SW 1271 (cell line): ENCODE measurements around the gene CERS6.

ENCODE experiments used
- DNase-seq, 2 experiments: peaks; one replicate each; lab custom pipeline; 2025; lab: John Stamatoyannopoulos, UW

CERS6 gene

DNA sequence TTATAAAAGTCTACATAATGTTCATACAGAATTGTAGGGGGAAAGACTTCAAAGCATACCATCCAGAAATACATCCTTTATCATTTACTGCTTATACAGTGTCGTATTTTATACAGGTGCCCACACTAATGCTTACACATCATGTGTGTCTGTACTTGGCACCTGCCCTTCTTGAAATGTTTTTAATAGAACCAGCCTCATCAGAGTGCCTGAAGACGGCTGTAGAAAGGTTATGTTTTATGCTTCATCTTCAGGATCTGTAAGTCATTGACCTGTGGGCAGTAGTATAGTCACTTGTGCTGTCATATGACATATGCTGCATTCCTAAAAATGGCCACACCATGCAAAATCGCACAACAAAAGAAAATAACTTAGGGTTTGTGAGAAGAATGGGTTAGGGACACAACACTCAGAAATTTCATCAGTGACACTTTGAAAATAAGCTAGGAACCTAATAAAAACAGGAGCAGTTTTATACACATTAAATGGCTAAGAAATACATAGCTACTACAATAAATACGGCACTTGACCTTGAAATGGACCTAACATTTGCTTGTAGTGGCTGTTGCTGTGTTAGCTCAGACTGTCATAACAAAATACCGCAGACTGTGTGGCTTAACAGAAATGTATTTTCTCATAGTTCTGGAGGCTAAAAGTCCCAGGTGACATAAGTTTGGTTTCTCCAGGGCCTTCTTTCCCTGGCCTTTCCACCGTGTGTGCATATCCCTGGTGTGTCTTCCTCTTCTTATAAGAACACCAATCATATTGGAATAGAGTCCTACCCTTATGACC, 112.6 kb downstream of the CERS6 start:
- no peak for DNase-seq

DNA sequence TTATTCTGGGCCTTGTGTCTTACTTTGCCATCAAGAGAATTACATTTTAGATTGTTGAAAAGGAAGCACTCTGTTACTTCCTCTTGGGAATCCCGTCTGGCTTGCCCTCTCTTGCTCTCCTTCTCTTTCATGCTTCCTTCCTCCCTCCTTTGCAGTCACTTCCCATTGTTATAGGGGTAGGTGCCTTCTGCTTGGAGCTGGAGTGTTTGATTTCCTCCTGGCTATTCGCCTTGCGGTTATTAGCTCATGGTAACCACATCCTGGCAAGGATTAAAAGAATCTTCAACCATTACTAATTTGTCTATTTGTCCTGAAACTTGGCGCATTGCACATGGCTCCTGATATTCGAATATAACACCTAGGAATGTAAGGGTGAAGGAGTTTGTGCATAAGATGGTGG, 115.0 kb downstream of the CERS6 start:
- DNase-seq, result no peak

DNA sequence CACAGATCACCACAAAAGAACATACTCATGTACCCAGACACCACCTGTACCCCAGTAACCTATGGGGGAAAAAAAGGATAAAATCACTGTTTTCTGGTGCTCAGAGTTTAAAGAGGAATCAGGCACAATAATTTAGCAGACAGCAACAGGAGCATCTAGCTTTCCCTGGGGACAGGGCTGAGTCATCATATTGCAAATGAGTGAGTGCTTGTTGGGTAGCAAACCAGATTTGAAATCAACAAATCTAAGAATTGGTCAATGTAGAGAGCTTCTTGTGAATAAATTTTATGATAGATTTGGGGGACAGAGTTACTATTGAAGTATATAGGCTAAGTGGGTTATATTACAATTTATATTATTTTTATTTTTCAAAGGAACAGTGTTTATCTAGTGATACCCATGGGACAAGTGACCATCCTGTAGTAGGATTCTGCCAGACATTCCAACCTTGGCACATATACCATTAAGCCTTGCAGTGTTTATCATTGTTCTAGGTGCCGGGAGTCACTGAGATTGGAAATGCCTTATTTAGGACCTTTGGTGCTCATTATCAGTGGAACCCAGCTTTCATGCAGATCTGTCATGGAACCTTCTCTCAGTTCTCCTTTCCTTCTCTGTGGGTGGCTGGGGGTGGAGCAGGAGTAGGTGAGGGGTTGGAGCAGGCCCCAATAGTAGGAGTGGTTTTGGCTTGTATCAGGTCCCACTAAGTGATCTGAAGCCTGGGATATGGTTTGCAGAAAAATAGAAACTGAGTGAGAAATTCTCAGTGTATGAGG, 117.2 kb downstream of the CERS6 start:
- no peak for DNase-seq

DNA sequence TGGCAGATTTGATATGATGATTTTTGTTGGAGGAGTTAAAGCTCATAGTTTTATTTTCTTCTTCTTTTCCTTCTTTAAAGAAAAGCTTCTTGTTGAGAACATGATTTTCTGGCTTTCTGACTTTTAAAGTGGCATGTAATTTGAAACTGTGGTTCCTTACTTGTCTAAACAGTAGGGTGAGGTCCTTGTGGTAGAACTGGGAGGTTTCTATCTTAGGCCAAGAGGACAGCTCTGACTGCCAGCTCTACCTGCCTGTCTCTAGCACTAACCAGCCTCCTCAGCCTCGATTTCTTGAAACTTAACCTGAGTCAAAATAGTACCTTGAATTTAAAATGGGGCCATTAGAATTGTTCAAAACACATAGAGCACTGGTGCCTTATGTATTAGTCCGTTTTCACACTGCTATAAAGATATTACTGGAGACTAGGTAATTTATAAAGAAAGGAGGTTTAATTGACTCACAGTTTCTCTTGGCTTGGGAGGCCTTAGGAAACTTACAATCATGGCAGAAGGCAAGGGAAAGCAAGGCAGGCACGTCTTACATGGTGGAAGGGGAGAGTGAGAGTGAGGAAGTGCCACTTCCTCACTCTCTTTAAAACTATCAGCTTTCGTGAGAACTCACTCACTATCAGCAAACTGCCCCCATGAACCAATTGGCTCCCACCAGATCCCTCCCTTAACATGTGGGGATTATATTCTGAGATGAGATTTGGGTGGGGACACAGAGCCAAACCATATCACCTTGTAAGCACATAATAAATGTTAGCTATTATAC, 119.0 kb downstream of the CERS6 start:
- DNase-seq, result no peak

DNA sequence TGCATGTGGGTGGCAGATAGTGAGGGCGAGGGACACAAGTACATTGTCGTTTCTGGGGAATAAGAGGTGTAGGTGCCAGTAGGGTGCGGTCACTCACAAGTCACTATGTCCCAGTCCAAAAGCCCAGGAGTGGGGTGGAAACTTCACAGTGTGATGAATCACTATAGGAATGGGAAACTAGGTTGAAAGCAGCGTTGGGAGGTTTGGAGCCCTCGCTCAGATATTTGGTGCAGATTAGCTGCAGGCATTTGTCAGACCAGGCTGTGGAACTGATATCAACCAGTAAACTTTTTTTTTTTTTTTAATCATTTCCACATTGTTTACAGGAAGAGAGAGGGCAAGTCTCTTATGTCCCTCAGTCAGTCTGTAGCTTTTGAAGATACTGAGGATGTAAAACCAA, 121.8 kb downstream of the CERS6 start:
- DNase-seq, result no peak

DNA sequence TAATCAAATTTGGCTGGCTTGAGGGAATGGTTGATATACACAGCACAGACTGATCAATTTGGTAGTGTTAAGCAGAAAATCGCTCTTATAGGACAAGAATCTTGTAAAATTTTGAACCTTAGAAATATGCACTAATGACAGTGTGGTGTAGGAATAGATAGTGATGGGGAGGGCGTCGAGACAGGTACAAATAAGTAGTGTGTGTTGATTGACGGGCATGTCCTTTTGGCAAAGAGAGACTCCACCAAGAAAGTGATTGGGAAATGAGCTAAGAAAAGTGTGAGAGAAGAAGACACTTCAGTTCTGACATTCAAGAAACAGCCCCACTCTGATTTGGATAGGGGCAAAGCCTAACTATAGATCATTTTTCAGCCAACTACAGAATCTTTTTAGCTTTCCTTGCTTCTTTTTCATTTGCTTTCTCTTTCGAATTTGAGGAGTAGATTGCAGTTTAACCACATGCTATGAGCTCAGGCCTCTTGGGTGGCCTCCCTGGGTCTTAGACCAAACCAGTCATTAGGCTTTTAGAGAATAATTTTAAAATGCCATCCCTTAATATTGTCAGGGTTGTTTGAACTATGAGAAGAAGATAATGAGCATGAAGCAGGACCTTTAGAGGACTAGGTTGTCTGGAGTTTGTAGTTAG, 127.1 kb downstream of the CERS6 start:
- DNase-seq, result no peak

DNA sequence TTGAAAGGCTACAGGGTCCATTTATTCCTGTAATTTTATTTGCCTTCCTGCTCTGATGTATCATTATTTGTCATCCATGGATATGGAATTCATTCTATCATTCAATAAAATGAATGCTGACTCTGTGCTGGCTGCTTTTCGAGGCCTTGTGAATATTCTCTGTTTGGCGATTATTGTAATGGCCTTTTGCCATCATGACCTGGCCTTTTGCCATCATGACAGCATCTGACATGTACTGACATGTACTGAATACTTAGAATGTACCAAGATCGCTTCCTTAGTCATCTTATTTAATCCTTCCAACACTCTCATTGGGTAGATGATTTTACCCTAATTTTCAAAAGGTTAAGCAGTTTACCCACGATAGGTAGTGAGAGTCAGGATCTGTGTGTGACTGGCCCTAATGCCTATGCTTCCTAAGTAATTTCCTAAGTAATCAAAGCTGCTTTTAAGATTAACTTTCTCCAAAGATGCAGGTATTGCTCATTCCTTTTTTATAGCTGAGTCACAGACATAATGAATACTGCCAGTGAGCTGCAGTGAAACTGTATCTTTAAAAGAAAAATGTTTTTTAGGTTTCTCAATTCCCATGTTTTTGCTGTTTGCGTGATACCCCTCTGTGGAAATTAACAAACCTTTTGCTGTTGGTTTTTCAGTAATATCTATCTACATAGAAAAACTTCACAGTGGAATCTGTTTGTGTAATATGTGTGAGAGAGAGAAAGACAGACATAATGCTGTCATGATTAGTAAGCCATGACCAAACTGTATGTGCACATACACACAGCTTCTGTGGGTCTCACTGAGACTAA, 127.8 kb downstream of the CERS6 start:
- no peak for DNase-seq

DNA sequence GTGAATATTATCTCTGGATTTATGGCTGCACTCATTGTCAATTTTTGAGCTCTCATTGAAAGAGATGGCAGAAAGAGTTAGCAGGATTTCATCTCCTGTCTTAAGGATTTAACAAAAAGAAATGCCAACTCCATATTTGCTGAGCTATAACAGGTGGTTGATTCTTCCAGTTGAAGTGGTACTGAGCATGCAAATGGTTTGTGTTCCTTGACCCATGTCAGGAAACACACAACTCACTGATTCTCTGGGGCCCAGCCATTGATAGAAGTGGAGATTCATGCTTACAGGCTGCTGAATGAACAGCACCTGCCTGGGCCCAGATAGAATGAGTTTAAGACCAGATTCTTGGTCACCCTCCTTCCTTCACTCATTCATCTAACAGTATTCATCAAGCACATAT, 128.8 kb downstream of the CERS6 start:
- no peak for DNase-seq

DNA sequence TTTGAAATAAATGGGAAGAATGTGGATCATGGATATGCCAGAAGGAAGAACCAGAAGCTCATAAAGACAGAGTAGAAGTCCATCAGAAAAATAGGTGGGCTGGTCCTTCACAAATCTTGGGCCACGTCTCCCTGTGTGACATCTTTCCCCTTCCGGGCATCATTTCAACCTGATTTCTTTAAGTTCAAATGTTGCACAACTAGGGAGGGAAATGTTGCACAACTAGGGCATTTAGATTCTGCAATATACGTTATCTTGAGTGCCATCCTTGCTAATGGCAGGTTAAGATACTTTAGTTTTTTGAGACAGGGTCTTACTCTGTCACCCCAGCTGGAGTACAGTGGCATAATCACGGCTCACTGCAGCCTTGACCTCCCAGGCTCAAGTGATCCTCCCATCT, 129.6 kb downstream of the CERS6 start:
- no peak for DNase-seq

DNA sequence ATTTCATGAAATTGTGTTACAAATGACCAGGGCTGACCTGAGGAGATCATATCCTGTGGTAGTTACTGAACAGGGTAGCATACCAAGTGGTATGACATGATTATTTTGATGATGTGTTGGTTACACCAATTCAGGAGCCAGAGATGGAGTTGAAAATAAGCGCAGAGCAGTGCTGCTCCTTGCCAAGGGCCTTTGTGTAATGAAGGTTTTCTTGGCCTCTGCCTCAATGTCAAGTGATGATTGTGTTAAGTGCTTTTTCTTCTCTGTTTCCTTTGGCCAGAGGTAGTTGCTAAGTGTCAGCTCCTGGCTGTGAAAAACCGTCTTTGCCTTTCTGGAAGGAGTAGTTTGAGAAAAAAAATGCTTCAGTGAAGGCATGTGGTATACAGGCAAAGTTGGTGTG, 131.2 kb downstream of the CERS6 start:
- DNase-seq, result no peak

DNA sequence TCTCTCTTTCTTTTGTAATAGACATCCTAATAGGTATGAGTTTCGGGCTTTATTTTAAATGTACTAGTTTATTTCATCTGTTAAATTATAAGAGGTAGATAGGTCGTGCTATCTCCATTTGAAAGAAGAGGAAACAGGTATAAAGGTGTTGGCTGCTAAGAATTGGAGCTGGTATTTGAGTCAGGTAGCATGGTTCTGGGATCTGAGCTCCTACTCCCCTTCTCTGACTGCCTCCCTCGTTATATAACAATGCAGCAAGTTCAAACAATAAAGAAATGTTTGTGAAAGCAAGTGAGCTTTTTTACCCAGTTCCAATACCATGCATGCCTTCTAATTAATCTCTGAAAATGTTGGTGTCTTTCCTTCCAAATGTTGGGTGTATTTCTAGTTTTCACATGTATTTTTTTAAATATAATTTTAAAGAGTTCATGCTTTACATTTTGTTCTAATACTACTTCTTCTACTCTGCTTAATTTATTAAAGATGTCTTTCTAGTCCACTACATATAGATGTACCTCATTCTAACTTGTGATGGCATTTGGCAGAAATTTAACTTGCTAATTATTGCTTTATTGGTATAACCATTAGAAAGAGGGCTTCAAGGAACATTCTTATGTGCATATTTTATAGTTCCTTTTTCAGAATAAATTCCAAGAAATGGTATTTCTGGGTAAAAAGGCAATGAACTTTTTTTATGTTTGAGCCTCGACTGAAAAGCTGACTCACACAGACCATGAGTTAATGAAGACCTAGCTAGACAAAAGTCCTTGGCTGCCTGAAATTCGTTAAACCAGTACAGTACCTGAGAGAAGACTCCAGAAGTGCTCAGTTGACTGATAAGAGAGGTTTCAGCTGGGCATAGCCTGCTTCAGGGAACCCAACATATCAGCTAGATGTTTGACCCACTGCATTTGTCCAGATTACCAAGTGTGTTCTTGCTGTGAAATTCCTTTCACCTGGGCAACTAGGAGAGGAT, 133.5 kb downstream of the CERS6 start:
- no peak for DNase-seq

DNA sequence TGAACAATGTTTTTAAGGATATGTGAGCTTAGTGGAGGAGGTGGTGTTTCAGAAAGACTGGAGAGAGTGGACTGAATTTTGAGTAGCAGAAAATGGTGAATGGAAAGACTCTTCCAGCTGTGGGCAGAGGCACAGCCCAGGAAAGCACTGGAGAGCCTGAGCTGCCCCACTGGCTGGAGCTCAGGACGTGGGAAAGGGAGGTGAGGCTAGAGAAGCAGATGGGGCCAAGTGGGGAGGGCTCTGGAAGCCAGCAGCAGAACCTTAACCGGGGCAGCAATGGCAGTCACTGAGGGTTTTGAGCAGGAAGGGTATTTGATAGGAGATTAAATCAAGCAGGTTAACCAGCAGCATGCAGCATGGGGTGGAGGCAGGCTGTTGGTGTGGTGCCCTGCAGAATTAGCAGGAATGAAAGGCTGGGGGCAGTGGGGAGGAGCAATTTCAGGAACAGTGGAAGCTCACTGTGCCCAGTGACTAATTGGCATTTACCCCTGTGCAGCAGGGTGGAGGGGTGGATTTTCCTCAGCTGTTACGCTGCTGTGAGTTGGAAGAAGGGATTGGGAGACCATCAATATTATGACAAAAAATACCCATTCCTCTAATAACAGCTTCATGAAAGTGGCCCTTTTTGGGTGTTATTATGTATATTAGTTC, 136.2 kb downstream of the CERS6 start:
- DNase-seq, result no peak

DNA sequence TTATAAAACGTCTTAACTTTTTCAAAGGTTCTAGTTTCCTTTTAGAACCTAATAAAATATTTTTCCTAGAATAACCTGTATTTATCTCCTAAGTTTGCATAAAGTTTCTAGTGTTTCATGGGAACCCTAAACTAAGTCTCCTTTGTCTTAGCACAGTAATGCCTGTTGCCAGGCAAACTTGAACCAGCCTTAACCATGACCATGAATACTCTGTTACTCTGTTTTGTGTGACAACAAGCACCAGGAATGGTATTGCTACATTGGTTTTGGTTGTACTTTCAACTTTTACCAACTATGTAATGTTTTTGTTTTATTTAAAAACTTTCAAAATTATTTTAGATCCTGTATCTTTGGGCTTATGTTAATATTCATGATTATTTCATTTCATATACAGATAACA, 137.6 kb downstream of the CERS6 start:
- no peak for DNase-seq

DNA sequence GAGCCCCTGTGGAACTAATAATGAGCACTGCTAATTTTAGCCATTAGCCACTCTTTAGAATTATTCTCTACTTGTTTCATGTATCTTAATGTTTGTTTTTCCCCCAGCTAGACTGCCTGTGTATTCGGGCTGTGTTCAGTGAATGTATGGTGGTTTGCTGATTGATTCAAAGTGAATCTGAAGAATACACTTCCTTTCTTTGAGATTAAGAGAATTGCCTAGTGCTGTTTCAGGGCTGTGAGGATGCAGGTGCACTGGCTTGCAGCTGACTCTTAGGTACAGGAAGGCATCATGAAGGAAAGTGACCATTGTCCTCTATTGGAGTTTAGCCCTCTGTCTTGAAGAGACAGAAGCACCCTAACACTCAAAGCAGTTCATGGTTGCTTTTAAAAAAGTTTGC, 138.7 kb downstream of the CERS6 start:
- no peak for DNase-seq

DNA sequence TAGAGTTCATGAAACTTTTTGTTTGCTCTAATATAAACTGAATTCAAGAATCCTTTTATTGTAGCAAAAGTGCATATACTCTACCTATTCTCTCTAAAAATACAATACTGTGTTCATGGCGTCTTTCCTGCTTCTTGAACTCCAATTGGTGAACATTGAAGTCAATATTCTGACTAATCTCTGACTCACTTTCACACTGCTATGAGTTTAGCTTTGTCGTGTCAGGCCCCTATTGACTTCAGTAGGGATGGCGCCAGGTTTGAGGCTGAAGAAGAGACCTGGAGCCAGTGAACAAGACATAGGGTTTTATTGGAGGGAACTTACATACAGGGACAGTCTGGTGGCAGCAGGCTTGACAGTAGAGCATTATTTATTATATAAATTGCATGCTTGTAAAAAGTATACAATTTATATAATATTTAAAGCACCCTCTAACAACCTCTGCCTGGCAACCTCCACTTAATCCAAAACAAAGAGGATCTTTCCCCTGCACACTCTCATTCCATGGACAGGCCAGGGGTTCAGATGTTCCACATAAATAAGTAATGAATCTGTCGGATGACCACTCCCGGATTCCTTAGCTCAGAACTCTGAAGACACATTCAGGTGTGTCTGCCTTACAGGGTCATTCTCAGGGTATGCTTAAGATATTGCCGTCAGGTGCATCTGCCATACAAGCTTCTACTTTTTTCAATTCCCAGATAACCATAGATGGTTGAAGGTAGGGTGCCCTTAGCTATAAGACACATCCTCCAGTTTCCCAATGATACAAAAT, 141.0 kb downstream of the CERS6 start:
- no peak for DNase-seq

DNA sequence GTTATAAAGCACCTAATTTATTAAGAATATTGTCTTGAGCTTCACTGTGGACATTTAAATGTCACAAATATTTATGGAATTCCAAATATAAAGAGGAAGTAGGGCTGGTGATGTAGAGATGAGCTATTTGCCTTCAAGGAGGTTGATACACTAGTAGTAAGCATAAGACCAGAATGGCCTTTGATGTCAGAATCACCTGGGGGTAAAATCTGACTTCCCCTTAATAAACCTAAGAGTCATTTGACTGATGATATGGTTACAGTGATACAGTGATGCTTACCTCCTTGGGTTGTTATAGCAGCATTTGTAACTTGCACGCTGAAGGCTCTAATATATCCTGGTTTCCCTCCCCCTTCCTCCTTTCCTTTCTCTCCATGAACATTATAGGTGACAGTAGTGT, 143.7 kb downstream of the CERS6 start:
- DNase-seq, result no peak

DNA sequence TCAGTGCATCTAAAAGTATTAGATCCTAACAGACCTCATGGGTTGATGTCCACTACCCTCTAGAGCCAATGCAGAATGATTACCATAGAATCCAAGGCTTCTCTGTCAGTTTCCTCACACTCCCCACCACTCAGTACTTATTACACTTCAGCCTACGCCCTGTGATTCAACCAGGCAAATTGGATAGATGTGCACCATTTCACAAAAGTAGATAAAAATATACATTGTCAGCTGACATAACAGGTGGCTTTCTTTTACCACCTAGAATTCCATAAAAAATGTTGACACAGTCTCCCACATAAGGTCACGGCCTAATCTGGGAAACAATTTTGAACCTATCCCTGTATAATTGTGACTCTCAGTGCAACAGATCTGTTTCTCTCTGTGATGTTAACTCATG, 144.9 kb downstream of the CERS6 start:
- no peak for DNase-seq

DNA sequence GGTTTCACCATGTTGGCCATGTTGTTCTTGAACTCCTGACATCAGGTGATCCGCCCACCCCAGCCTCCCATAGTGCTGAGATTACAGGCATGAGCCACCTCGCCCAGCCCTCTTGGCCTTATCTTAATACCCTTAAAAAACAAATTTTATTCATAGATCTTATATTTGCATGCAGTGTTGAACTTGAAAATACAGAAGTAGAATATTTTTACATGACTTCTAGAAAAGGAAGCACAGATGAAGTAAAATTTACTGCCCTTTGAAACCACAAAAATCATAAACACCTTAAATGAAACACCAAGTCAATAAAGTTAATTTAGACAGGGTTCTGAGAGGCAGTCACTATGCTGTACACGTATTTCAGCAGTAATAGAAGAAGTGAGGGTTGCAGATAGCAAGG, 145.7 kb downstream of the CERS6 start:
- DNase-seq, result no peak

DNA sequence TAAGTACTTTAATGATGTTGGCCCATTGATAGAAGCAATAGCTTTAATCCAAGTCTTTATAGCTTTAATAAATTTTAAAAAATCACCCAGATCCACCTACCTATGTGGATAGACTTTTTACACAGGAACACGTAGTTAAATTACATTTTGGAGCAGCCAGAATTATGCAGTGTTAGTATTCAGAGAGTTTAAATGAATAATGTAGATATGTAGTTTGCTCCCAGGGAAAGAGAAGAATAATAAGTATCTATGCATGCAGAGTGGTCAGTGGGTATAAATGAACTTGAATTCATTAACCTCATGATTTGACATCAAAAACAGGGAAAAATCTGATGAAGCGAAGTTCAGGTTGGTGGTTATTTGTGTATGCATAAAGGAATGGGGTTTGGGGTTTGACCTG, 146.3 kb downstream of the CERS6 start:
- DNase-seq, result no peak
